Measurements from ENCODE around the gene FGF14.

Gene FGF14

GRCh38 chr13:102347490-102347889 is 54.4 kb downstream of the FGF14 start:
- no peaks in the 10 kb centered on the region for H3K4me1 ChIP-seq (ENCODE audit: control extremely low read depth in 1 of 4, control insufficient read depth in 4 of 4, insufficient read depth in 4 of 4, low read length in 3 of 4)
- no peak for DNase-seq
- H3K27me3 ChIP-seq (replicated peaks in 2 of 5; ENCODE audit: control insufficient read depth in 4 of 5, insufficient read depth in 5 of 5, low read length in 4 of 5) = no peaks in the 10 kb centered on the region
- no peak overlapping the region for H3K27ac ChIP-seq (ENCODE audit: insufficient read depth in 1 of 2, low read depth in 1 of 2, low read length in 2 of 2, poor library complexity in 1 of 2, severe bottlenecking in 2 of 2)
- CTCF ChIA-PET = no interaction called here
- no peak overlapping the region for H3K4me3 ChIP-seq (ENCODE audit: control insufficient read depth in 1 of 7, extremely low read depth in 1 of 7, insufficient read depth in 4 of 7, low read depth in 2 of 7, low read length in 6 of 7)
- POLR2A ChIA-PET = no interaction called here
- H3K9me3 ChIP-seq (ENCODE audit: control extremely low read depth in 1 of 5, control insufficient read depth in 4 of 5, insufficient read depth in 2 of 5, low read depth in 1 of 5, low read length in 4 of 5) = no peaks in the 10 kb centered on the region
- H3K36me3 ChIP-seq (ENCODE audit: control insufficient read depth in 4 of 4, insufficient read depth in 4 of 4, low read length in 3 of 4) = no peaks in the 10 kb centered on the region
- WGBS (ENCODE audit: insufficient coverage) = 78% methylated on average over 5 of the region's 7 CpGs

DNA sequence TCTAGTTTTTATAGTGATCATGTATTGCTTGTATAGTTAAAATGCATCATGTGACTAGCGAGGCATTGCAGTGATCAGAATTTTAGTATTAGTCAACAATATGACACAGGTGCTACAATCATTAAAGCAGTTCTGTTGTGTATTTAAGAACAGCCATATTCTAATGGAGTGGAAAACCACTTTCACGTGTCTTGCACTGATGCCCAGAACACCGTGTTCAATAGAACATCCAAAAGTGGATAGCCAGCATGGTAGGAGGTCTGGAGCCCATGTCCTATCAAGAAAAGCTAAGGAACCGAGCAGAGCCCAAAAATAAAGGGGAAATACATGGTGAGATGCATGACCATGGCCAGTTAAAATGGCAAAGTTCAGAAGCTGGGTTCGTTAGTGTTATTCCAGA is 55.1 kb downstream of the FGF14 start:
- no peaks in the 10 kb centered on the region for H3K4me1 ChIP-seq (ENCODE audit: control extremely low read depth in 1 of 4, control insufficient read depth in 4 of 4, insufficient read depth in 4 of 4, low read length in 3 of 4)
- no peaks in the 10 kb centered on the region for H3K27me3 ChIP-seq (replicated peaks in 2 of 5; ENCODE audit: control insufficient read depth in 4 of 5, insufficient read depth in 5 of 5, low read length in 4 of 5)
- WGBS (ENCODE audit: insufficient coverage) = 95% methylated on average over 4 of the region's 5 CpGs
- H3K4me3 ChIP-seq (ENCODE audit: control insufficient read depth in 1 of 7, extremely low read depth in 1 of 7, insufficient read depth in 4 of 7, low read depth in 2 of 7, low read length in 6 of 7) = no peak overlapping the region
- DNase-seq = no peak
- CTCF ChIA-PET = no interaction called here
- POLR2A ChIA-PET = no interaction called here
- H3K36me3 ChIP-seq (ENCODE audit: control insufficient read depth in 4 of 4, insufficient read depth in 4 of 4, low read length in 3 of 4) = no peaks in the 10 kb centered on the region
- H3K27ac ChIP-seq (ENCODE audit: insufficient read depth in 1 of 2, low read depth in 1 of 2, low read length in 2 of 2, poor library complexity in 1 of 2, severe bottlenecking in 2 of 2) = no peak overlapping the region
- no peaks in the 10 kb centered on the region for H3K9me3 ChIP-seq (ENCODE audit: control extremely low read depth in 1 of 5, control insufficient read depth in 4 of 5, insufficient read depth in 2 of 5, low read depth in 1 of 5, low read length in 4 of 5)

GRCh38 chr13:102344410-102344809 is 57.4 kb downstream of the FGF14 start:
- H3K4me1 ChIP-seq (ENCODE audit: control extremely low read depth in 1 of 4, control insufficient read depth in 4 of 4, insufficient read depth in 4 of 4, low read length in 3 of 4) = no peaks in the 10 kb centered on the region
- H3K27ac ChIP-seq (ENCODE audit: insufficient read depth in 1 of 2, low read depth in 1 of 2, low read length in 2 of 2, poor library complexity in 1 of 2, severe bottlenecking in 2 of 2) = no peak overlapping the region
- POLR2A ChIA-PET = no interaction called here
- CTCF ChIA-PET = no interaction called here
- peaks cover 0 to 2% (median 0%) of the 10 kb centered on the region in 5 experiments for H3K27me3 ChIP-seq (replicated peaks in 2 of 5; ENCODE audit: control insufficient read depth in 4 of 5, insufficient read depth in 5 of 5, low read length in 4 of 5)
- no peaks in the 10 kb centered on the region for H3K36me3 ChIP-seq (ENCODE audit: control insufficient read depth in 4 of 4, insufficient read depth in 4 of 4, low read length in 3 of 4)
- no peak for DNase-seq
- H3K4me3 ChIP-seq (ENCODE audit: control insufficient read depth in 1 of 7, extremely low read depth in 1 of 7, insufficient read depth in 4 of 7, low read depth in 2 of 7, low read length in 6 of 7) = no peak overlapping the region
- H3K9me3 ChIP-seq (ENCODE audit: control extremely low read depth in 1 of 5, control insufficient read depth in 4 of 5, insufficient read depth in 2 of 5, low read depth in 1 of 5, low read length in 4 of 5) = no peaks in the 10 kb centered on the region

DNA sequence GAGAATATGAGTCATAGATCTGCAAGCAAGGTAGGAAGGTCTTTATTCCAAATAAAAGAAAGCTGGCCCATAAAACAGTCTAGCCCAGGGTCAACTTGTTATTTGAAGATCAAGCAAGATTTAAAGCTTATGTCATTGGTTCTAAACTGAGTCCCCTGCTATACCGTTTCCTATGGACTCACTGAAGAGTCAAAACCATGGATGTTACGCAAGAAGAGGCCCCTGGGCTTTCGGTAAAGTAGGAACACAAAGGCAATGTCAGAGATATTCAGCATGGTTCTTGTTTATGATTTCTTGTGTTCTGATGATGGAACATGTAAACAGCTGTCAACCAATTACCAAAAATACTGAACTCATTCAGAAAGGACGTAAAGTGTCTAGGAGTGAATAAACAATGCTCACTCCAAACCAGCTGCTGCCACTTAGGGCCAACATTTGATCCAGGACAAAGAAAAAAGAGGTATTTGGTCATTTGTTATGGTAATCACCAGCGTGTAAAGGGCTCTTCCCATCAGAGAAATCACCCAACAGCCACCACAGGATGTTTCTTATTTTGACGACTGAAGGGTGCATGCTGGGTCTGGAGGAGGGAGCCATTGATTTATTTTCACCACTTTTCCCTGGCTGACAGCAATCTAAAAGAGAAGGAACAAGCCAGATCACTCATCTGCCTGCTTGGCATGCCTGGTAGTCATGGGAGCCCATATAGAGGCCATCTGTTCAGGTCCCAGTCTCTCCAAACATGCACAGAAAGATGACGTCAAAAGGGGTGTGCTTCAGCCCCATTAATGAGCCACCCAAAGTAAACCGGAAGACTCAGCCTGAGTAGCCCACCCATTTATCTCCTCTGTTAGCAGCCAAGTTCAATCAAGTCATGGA is 68.3 kb downstream of the FGF14 start:
- no peaks in the 10 kb centered on the region for H3K27me3 ChIP-seq (replicated peaks in 2 of 5; ENCODE audit: control insufficient read depth in 4 of 5, insufficient read depth in 5 of 5, low read length in 4 of 5)
- no peaks in the 10 kb centered on the region for H3K36me3 ChIP-seq (ENCODE audit: control insufficient read depth in 4 of 4, insufficient read depth in 4 of 4, low read length in 3 of 4)
- DNase-seq = no peak
- H3K4me3 ChIP-seq (ENCODE audit: control insufficient read depth in 1 of 7, extremely low read depth in 1 of 7, insufficient read depth in 4 of 7, low read depth in 2 of 7, low read length in 6 of 7) = no peak overlapping the region
- no peaks in the 10 kb centered on the region for H3K4me1 ChIP-seq (ENCODE audit: control extremely low read depth in 1 of 4, control insufficient read depth in 4 of 4, insufficient read depth in 4 of 4, low read length in 3 of 4)
- ChIA-PET POLR2A (no interaction called here), CTCF (no interaction called here)
- no peak overlapping the region for H3K27ac ChIP-seq (ENCODE audit: insufficient read depth in 1 of 2, low read depth in 1 of 2, low read length in 2 of 2, poor library complexity in 1 of 2, severe bottlenecking in 2 of 2)
- H3K9me3 ChIP-seq (ENCODE audit: control extremely low read depth in 1 of 5, control insufficient read depth in 4 of 5, insufficient read depth in 2 of 5, low read depth in 1 of 5, low read length in 4 of 5) = no peaks in the 10 kb centered on the region
- WGBS (ENCODE audit: insufficient coverage) = 81% methylated on average over 4 of the region's 8 CpGs

DNA sequence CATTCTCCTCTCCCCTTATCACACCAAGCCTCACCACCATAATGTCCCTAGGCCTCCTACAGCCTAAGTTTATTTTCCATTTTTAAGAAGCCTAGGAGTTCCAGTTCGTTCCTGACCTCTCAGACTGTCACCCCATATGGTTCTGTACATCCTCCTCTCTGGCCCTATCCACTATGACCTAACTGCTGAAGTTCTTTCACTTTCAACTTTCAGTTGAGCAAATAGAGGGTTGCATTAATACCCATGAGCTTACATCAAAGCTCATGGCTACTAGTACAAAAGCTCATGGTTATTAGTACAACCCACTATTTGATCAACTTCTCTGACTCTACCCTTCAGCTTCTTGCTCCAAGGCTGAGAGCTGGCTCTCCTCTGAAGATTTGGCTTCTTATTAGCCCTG is 72.9 kb downstream of the FGF14 start:
- CTCF ChIA-PET = no interaction called here
- POLR2A ChIA-PET = no interaction called here

DNA sequence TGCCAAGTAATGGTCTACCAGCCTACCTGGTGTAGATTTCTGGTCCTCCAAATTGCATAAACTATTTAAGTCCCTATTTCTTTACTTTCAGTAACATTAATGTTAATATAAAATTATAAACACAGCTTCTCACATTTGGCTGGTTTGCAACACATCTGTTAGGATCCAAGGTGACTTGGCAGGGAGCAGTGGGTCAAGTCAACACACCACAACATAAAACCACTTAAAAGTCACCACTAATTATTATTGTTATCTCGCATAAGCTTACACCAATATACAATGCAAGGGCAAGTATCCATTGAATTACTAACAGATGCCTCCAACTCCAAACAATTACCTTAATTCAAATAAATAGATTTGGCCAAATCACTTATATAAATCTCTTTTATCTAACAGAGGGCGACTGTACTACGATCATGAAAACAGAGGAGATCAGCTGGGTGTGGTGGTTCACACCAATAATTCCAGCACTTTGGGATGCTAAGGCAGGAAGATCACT is 74.7 kb downstream of the FGF14 start:
- Histone ChIP-seq H3K4me1 (ENCODE audit: control extremely low read depth in 1 of 4, control insufficient read depth in 4 of 4, insufficient read depth in 4 of 4, low read length in 3 of 4) (no peaks in the 10 kb centered on the region), H3K27ac (ENCODE audit: insufficient read depth in 1 of 2, low read depth in 1 of 2, low read length in 2 of 2, poor library complexity in 1 of 2, severe bottlenecking in 2 of 2) (no peak overlapping the region), H3K4me3 (ENCODE audit: control insufficient read depth in 1 of 7, extremely low read depth in 1 of 7, insufficient read depth in 4 of 7, low read depth in 2 of 7, low read length in 6 of 7) (no peak overlapping the region), H3K27me3 (replicated peaks in 2 of 5; ENCODE audit: control insufficient read depth in 4 of 5, insufficient read depth in 5 of 5, low read length in 4 of 5) (no peaks in the 10 kb centered on the region), H3K36me3 (ENCODE audit: control insufficient read depth in 4 of 4, insufficient read depth in 4 of 4, low read length in 3 of 4) (no peaks in the 10 kb centered on the region), H3K9me3 (ENCODE audit: control extremely low read depth in 1 of 5, control insufficient read depth in 4 of 5, insufficient read depth in 2 of 5, low read depth in 1 of 5, low read length in 4 of 5) (no peaks in the 10 kb centered on the region)
- WGBS (ENCODE audit: insufficient coverage) = 96% methylated on average over 3 of the region's 3 CpGs
- ChIA-PET POLR2A (no interaction called here), CTCF (no interaction called here)
- DNase-seq = no peak

More for the DNA sequence above, 72.9 kb downstream of the FGF14 start:
- Histone ChIP-seq H3K9me3 (ENCODE audit: control extremely low read depth in 1 of 5, control insufficient read depth in 4 of 5, insufficient read depth in 2 of 5, low read depth in 1 of 5, low read length in 4 of 5) (no peaks in the 10 kb centered on the region), H3K36me3 (ENCODE audit: control insufficient read depth in 4 of 4, insufficient read depth in 4 of 4, low read length in 3 of 4) (no peaks in the 10 kb centered on the region), H3K4me3 (ENCODE audit: control insufficient read depth in 1 of 7, extremely low read depth in 1 of 7, insufficient read depth in 4 of 7, low read depth in 2 of 7, low read length in 6 of 7) (no peak overlapping the region), H3K4me1 (ENCODE audit: control extremely low read depth in 1 of 4, control insufficient read depth in 4 of 4, insufficient read depth in 4 of 4, low read length in 3 of 4) (no peaks in the 10 kb centered on the region), H3K27me3 (replicated peaks in 2 of 5; ENCODE audit: control insufficient read depth in 4 of 5, insufficient read depth in 5 of 5, low read length in 4 of 5) (no peaks in the 10 kb centered on the region), H3K27ac (ENCODE audit: insufficient read depth in 1 of 2, low read depth in 1 of 2, low read length in 2 of 2, poor library complexity in 1 of 2, severe bottlenecking in 2 of 2) (no peak overlapping the region)
- WGBS (ENCODE audit: insufficient coverage) = 86% methylated on average over 1 of the region's 1 CpG
- no peak for DNase-seq

- Histone ChIP-seq H3K36me3 (ENCODE audit: control insufficient read depth in 4 of 4, insufficient read depth in 4 of 4, low read length in 3 of 4) (no peaks in the 10 kb centered on the region), H3K27me3 (replicated peaks in 2 of 5; ENCODE audit: control insufficient read depth in 4 of 5, insufficient read depth in 5 of 5, low read length in 4 of 5) (no peaks in the 10 kb centered on the region), H3K4me1 (ENCODE audit: control extremely low read depth in 1 of 4, control insufficient read depth in 4 of 4, insufficient read depth in 4 of 4, low read length in 3 of 4) (no peaks in the 10 kb centered on the region), H3K9me3 (ENCODE audit: control extremely low read depth in 1 of 5, control insufficient read depth in 4 of 5, insufficient read depth in 2 of 5, low read depth in 1 of 5, low read length in 4 of 5) (no peaks in the 10 kb centered on the region), H3K27ac (ENCODE audit: insufficient read depth in 1 of 2, low read depth in 1 of 2, low read length in 2 of 2, poor library complexity in 1 of 2, severe bottlenecking in 2 of 2) (no peak overlapping the region), H3K4me3 (ENCODE audit: control insufficient read depth in 1 of 7, extremely low read depth in 1 of 7, insufficient read depth in 4 of 7, low read depth in 2 of 7, low read length in 6 of 7) (no peak overlapping the region)
- CTCF ChIA-PET = no interaction called here
- POLR2A ChIA-PET = no interaction called here
- WGBS (ENCODE audit: insufficient coverage) = no CpG with 5 or more reads among the region's 2 CpGs
- no peak for DNase-seq
Observed at GRCh38 chr13:102326381-102327118, 75.3 kb downstream of the FGF14 start.
